NCI-H526 treated with DMSO at 0.1 percent for 48 hours (cell line): ENCODE results near the gene FRRS1.

Source experiments
- DNase-seq: peaks from one replicate; lab custom pipeline; 2025; lab: John Stamatoyannopoulos, UW

FRRS1 gene

GRCh38 chr1:99675994-99676393 is 90.4 kb downstream of the FRRS1 start:
- no peak for DNase-seq

- no peak for DNase-seq
These were observed 91.1 kb downstream of the FRRS1 start for GRCh38 chr1:99675292-99675691.

GRCh38 chr1:99674115-99675064 is 92.0 kb downstream of the FRRS1 start:
- DNase-seq: no peak

GRCh38 chr1:99673315-99673714 is 93.1 kb downstream of the FRRS1 start:
- no peak for DNase-seq

GRCh38 chr1:99672530-99673213 is 93.8 kb downstream of the FRRS1 start:
- no peak for DNase-seq

GRCh38 chr1:99672038-99672437 is 94.4 kb downstream of the FRRS1 start:
- DNase-seq: no peak

GRCh38 chr1:99670583-99670982 is 95.9 kb downstream of the FRRS1 start:
- no peak for DNase-seq

- DNase-seq: no peak
These were observed 96.6 kb downstream of the FRRS1 start for GRCh38 chr1:99669821-99670220.

- no peak for DNase-seq
These were observed 97.1 kb downstream of the FRRS1 start for GRCh38 chr1:99669376-99669775.

GRCh38 chr1:99665212-99665611 is 101.2 kb downstream of the FRRS1 start:
- no peak for DNase-seq

GRCh38 chr1:99663501-99663900 is 102.9 kb downstream of the FRRS1 start:
- no peak for DNase-seq

- DNase-seq: no peak
These were observed 103.8 kb downstream of the FRRS1 start for GRCh38 chr1:99662539-99663080.

- no peak for DNase-seq
These were observed 104.7 kb downstream of the FRRS1 start for GRCh38 chr1:99661780-99662179.

- no peak for DNase-seq
These were observed 105.9 kb downstream of the FRRS1 start for GRCh38 chr1:99660496-99660895.

GRCh38 chr1:99659755-99660210 is 106.7 kb downstream of the FRRS1 start:
- no peak for DNase-seq
